NCI-H1694 (cell line): Measurements from ENCODE around the gene GRIN3B.

Experiments used
- DNase-seq: peaks from one replicate; lab custom pipeline; 2025; lab: John Stamatoyannopoulos, UW

Gene GRIN3B

GRCh38 chr19:1007399-1008251 lies 7.4 kb downstream of the GRIN3B start:
- no peak for DNase-seq

- no peak for DNase-seq
These were observed 8.2 kb downstream of the GRIN3B start for GRCh38 chr19:1008268-1009040.

GRCh38 chr19:1009041-1009980 lies 9.1 kb downstream of the GRIN3B start:
- no peak for DNase-seq

GRCh38 chr19:1009981-1010538 lies 9.8 kb downstream of the GRIN3B start:
- DNase-seq = no peak

GRCh38 chr19:1010586-1011510 lies 10.6 kb downstream of the GRIN3B start:
- DNase-seq = no peak

- no peak for DNase-seq
These were observed 11.7 kb downstream of the GRIN3B start for GRCh38 chr19:1011831-1012333.

- DNase-seq = no peak
These were observed 12.1 kb downstream of the GRIN3B start for GRCh38 chr19:1012334-1012733.

- DNase-seq = no peak
These were observed 13.0 kb downstream of the GRIN3B start for GRCh38 chr19:1013218-1013617.

- no peak for DNase-seq
These were observed 14.2 kb downstream of the GRIN3B start for GRCh38 chr19:1014161-1015060.

GRCh38 chr19:1015061-1015781 lies 15.0 kb downstream of the GRIN3B start:
- DNase-seq = no peak

GRCh38 chr19:1015782-1016646 lies 15.8 kb downstream of the GRIN3B start:
- DNase-seq = no peak

GRCh38 chr19:1016647-1017114 lies 16.5 kb downstream of the GRIN3B start:
- no peak for DNase-seq

GRCh38 chr19:1017115-1017905 lies 17.1 kb downstream of the GRIN3B start:
- DNase-seq = no peak

- no peak for DNase-seq
These were observed 17.7 kb downstream of the GRIN3B start for GRCh38 chr19:1017906-1018305.

- DNase-seq = no peak
These were observed 18.2 kb downstream of the GRIN3B start for GRCh38 chr19:1018393-1018792.

- DNase-seq = no peak
These were observed 18.9 kb downstream of the GRIN3B start for GRCh38 chr19:1018932-1019615.
